ENCODE data around the gene NOP53. TPM values are rescaled to one million over a fixed set of nuclear protein-coding genes. Genes with fewer than 3 reads are reported as not detected.
A peak's percentile ranks its signal among the peaks of the same experiment; 100 is the strongest.

The NOP53 gene
- total RNA-seq, 1 donor from 2014 or later = 169 TPM

DNA sequence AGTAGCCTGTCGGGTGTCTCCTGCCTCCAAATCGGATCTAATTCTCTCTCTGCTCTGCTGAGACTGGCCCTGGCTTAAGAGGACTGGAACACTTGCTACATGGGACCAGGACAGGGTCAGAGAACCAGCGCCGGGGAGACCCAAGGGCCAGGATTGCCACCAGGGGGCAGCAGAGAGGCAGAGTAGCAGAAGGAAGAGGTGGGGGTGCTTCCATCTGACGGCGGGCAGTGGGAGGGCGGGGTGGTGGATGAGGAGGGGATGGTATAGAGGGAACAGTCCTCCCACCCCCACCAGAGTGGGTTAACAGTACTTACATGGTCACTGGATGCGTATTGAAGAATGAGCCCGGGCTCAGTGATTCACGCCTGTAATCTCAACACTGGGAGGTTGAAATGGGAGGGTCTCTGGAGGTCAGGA is 45.1 kb downstream of the NOP53 start:
- peaks cover 15% of the 10 kb centered on the region for H3K36me3 ChIP-seq
- H3K9me3 ChIP-seq (replicated peaks) = peaks cover 7% of the 10 kb centered on the region
- peak; percentile 80 for DNase-seq
- intact Hi-C loops (cut with micrococcal nuclease) = loop anchor here (5.0 kb wide), 1 partner anchor 88 kb away; no protein-coding TSS in a partner anchor
- H3K4me1 ChIP-seq = peaks cover 8% of the 10 kb centered on the region
- no peak overlapping the region for H3K4me3 ChIP-seq
- no peak overlapping the region for H3K27ac ChIP-seq (replicated peaks)
- no peaks in the 10 kb centered on the region for H3K27me3 ChIP-seq (ENCODE audit: low read depth)
- TF ChIP-seq, protein P1, sequence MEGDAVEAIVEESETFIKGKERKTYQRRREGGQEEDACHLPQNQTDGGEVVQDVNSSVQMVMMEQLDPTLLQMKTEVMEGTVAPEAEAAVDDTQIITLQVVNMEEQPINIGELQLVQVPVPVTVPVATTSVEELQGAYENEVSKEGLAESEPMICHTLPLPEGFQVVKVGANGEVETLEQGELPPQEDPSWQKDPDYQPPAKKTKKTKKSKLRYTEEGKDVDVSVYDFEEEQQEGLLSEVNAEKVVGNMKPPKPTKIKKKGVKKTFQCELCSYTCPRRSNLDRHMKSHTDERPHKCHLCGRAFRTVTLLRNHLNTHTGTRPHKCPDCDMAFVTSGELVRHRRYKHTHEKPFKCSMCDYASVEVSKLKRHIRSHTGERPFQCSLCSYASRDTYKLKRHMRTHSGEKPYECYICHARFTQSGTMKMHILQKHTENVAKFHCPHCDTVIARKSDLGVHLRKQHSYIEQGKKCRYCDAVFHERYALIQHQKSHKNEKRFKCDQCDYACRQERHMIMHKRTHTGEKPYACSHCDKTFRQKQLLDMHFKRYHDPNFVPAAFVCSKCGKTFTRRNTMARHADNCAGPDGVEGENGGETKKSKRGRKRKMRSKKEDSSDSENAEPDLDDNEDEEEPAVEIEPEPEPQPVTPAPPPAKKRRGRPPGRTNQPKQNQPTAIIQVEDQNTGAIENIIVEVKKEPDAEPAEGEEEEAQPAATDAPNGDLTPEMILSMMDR (IDR thresholded peaks at IDR 0.05; ENCODE audit: borderline replicate concordance) = peak; percentile 85

DNA sequence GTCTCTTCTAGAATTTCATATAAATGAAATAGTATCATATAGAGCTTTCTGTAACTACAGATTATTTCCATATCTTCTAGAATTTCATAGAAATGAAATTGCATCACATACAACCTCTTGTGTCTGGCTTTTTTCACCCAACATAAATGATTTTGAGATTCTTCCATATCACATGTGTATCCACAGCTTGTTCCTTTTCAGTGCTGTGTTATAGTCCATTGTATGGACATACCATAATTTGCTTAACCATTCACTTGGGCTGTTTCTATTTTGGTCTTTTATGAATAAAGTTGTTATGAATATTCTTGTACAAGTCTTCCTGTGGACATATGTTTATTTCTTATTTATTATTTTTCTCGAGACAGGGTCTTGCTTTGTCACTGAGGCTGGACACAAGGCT is 47.3 kb downstream of the NOP53 start:
- Histone ChIP-seq H3K4me3 (no peak overlapping the region), H3K27me3 (ENCODE audit: low read depth) (peaks cover 4% of the 10 kb centered on the region), H3K36me3 (no peaks in the 10 kb centered on the region), H3K4me1 (peaks cover 4% of the 10 kb centered on the region), H3K27ac (replicated peaks) (no peak overlapping the region), H3K9me3 (replicated peaks) (peaks cover 7% of the 10 kb centered on the region)
- DNase-seq = no peak
- TF ChIP-seq, protein P1 (IDR thresholded peaks at IDR 0.05; ENCODE audit: borderline replicate concordance) = no peak
- intact Hi-C loops (cut with micrococcal nuclease) = loop anchor here (5.0 kb wide), 1 partner anchor 90 kb away; no protein-coding TSS in a partner anchor

DNA sequence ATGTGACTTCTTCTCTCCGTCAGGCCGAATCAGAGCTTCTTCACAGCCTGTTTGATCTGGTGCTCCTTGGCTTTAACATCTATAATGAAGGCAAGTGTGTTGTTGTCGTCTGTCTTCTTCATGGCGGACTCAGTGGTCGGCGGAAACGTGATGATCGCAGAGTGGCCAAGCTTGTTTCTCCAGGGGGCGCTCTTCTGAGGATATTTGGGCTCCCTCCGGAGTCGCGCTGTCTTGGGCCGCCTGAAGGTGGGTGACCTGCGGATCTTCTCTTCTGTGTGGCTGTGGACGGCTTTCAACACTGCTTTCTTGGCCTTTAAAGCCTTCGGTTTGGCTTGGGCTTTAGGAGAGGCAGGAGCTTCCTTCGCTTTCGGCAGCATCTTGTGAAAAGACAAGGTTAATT is 49.2 kb downstream of the NOP53 start:
- no peak for DNase-seq
- H3K27me3 ChIP-seq (ENCODE audit: low read depth) = peaks cover 20% of the 10 kb centered on the region
- peaks cover 7% of the 10 kb centered on the region for H3K9me3 ChIP-seq (replicated peaks)
- no peak overlapping the region for H3K4me3 ChIP-seq
- H3K36me3 ChIP-seq = no peaks in the 10 kb centered on the region
- intact Hi-C loops (cut with micrococcal nuclease) = loop anchor here (5.0 kb wide), 1 partner anchor 92 kb away; no protein-coding TSS in a partner anchor
- no peak overlapping the region for H3K27ac ChIP-seq (replicated peaks)
- no peaks in the 10 kb centered on the region for H3K4me1 ChIP-seq
- TF ChIP-seq, protein P1 (IDR thresholded peaks at IDR 0.05; ENCODE audit: borderline replicate concordance) = no peak

DNA sequence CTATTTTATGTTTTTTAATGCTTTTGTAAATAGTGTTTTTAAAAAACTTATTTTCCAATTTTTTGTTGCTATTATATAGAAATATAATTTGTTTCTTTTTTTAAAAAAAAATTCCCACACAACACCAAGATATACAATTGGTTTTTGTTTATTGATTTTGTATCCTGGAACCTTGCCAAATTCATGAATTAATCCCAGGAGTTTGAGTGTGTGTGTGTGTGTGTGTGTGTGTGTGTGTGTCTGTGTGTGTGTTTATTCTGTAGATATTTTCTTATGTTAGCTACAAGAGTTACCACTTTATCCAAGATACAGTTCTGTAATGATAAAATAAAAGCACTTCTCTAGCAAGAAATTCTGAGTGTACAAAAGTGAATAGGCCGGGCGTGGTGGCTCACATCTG is 51.4 kb downstream of the NOP53 start:
- Histone ChIP-seq H3K27ac (replicated peaks) (no peak overlapping the region), H3K4me3 (no peak overlapping the region), H3K4me1 (no peaks in the 10 kb centered on the region), H3K9me3 (replicated peaks) (peaks cover 12% of the 10 kb centered on the region), H3K36me3 (no peaks in the 10 kb centered on the region), H3K27me3 (ENCODE audit: low read depth) (peaks cover 20% of the 10 kb centered on the region)
- no peak for DNase-seq
- TF ChIP-seq, protein P1 (IDR thresholded peaks at IDR 0.05; ENCODE audit: borderline replicate concordance) = no peak
- intact Hi-C loops (cut with micrococcal nuclease) = no loop called here

DNA sequence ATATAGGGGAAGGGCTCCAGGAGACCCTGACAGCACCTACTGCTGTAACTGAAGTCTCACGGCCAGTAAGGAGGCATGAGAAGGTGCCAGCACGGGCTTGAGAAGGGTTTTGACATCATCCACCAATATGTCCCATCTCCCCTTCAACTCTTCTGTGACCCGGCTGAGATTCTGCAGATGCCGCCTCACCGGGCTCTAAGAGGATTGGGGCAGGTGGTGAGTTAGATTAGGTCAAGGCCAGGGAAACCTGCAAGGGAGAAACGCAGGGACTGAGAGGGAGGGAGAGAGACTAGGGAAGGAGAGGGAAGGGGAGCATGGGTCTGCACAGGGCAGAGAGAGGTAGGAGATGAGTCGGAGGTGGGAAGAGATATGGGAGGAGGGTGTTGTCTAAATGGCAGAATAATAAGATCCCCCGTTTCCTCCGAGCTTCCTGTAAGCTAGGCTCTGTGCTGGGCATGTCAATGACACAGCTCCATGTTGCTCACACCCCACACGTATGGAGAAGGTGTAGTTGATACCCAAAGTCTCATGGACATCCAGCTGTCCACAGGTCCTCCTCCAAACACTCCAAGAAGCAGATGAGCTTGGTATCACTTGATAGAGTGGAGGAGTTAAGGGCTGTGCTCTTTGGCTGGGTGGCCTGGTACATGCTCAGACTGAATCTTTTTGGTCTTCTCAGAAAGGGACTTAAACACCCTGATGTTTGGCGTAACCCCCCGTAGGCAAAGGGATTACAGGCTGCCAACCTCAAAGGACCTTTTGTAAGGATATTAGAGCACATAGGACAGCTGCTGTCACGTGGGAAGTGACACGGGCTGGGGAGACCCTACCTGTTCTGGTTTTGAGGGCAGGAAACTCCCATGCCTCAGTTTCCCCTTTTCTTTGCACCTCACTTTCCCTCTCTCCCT is 52.9 kb downstream of the NOP53 start:
- no peak overlapping the region for H3K27ac ChIP-seq (replicated peaks)
- H3K9me3 ChIP-seq (replicated peaks) = peaks cover 5% of the 10 kb centered on the region
- no peaks in the 10 kb centered on the region for H3K36me3 ChIP-seq
- peaks cover 20% of the 10 kb centered on the region for H3K27me3 ChIP-seq (ENCODE audit: low read depth)
- TF ChIP-seq, protein P1 (IDR thresholded peaks at IDR 0.05; ENCODE audit: borderline replicate concordance) = no peak
- intact Hi-C loops (cut with micrococcal nuclease) = no loop called here
- no peak overlapping the region for H3K4me3 ChIP-seq
- no peak for DNase-seq
- no peaks in the 10 kb centered on the region for H3K4me1 ChIP-seq

Measured in left ventricle myocardium inferior (tissue), 1 donor.